ENCODE data around the gene GRAP2.

GRAP2 gene

DNA sequence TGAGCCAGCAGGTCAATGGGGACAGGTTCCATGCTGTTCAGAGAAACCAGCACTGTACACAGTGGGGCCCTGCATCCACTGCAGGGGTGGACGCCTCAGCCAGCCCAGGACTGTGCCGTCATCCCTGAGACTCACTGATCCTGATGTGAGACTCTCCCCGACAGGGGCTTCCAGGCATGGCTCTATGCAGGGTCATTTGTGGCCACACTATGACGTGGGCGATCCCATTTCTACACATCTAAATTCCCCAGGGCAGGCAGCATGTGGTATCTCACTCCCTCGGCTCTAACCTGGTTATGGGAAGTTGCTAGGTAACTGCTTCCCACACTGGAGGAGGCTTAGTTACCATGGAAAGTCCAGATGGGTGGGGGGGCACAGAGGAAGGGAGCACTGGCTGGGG, 79.7 kb downstream of the GRAP2 start:
- TF ChIP-seq CTCF (IDR thresholded peaks at IDR 0.05; ENCODE audit: low read depth, low read length) = no peak
- no peak for TF ChIP-seq MYC (IDR thresholded peaks at IDR 0.05; ENCODE audit: low read depth, low read length)
- TF ChIP-seq, protein P1, sequence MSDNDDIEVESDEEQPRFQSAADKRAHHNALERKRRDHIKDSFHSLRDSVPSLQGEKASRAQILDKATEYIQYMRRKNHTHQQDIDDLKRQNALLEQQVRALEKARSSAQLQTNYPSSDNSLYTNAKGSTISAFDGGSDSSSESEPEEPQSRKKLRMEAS (IDR thresholded peaks at IDR 0.05; ENCODE audit: low read depth, low read length) = no peak
- no peak for TF ChIP-seq POLR2A (IDR thresholded peaks at IDR 0.05; ENCODE audit: extremely low read depth, insufficient read length)
- no peak overlapping the region for H3K4me3 ChIP-seq (ENCODE audit: low read depth, low read length)
- DNase-seq (ENCODE audit: low read depth) = no peak

GRCh38 chr22:39983346-39983745, 82.5 kb downstream of the GRAP2 start:
- no peak for DNase-seq (ENCODE audit: low read depth)
- TF ChIP-seq POLR2A (IDR thresholded peaks at IDR 0.05; ENCODE audit: extremely low read depth, insufficient read length) (no peak), CTCF (IDR thresholded peaks at IDR 0.05; ENCODE audit: low read depth, low read length) (no peak), MYC (IDR thresholded peaks at IDR 0.05; ENCODE audit: low read depth, low read length) (no peak)
- TF ChIP-seq, protein P1 (IDR thresholded peaks at IDR 0.05; ENCODE audit: low read depth, low read length) = no peak
- H3K4me3 ChIP-seq (ENCODE audit: low read depth, low read length) = no peak overlapping the region

DNA sequence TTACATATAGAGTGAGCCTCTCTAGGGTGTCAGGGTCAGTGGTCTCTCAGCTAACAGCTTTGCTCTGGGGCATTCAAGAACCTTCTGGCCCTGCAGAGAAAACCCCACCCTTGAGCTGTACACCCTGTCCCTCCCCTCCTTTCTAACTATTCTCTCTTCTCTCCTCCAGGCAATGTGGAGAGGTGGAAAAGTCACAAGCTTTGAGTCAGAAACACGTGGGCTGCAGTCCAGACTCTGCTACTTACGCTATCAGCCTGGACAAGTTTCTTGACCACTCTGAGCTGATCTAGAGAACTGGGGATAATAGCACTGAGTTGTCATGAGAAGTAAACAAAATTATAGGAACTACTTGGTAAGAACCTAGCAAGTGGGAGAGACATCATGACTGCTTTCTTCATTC, 83.1 kb downstream of the GRAP2 start:
- no peak overlapping the region for H3K4me3 ChIP-seq (ENCODE audit: low read depth, low read length)
- DNase-seq (ENCODE audit: low read depth) = no peak
- TF ChIP-seq POLR2A (IDR thresholded peaks at IDR 0.05; ENCODE audit: extremely low read depth, insufficient read length) (no peak), CTCF (IDR thresholded peaks at IDR 0.05; ENCODE audit: low read depth, low read length) (no peak), MYC (IDR thresholded peaks at IDR 0.05; ENCODE audit: low read depth, low read length) (no peak)
- TF ChIP-seq, protein P1 (IDR thresholded peaks at IDR 0.05; ENCODE audit: low read depth, low read length) = no peak

DNA sequence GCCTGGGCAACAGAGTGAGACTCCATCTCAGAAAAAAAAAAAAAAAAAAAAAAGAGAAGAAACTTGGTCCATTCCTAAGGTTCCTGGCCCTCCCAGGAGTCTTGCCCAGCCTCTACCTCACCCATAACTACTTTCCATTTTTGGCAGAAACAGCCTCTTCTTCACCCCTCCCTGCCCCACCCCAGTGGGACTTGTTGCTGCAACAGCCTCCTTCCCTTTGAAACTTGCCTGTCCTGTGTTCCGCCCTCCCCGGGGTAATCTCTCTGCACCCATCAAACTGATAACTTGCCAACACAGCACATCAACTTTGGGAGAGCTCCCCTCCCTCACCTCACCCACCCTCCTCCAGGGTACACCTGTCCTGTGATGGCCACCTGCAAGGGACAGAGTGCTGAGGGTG, 83.9 kb downstream of the GRAP2 start:
- no peak for DNase-seq (ENCODE audit: low read depth)
- H3K4me3 ChIP-seq (ENCODE audit: low read depth, low read length) = no peak overlapping the region
- TF ChIP-seq MYC (IDR thresholded peaks at IDR 0.05; ENCODE audit: low read depth, low read length) (no peak), CTCF (IDR thresholded peaks at IDR 0.05; ENCODE audit: low read depth, low read length) (no peak), POLR2A (IDR thresholded peaks at IDR 0.05; ENCODE audit: extremely low read depth, insufficient read length) (no peak)
- TF ChIP-seq, protein P1 (IDR thresholded peaks at IDR 0.05; ENCODE audit: low read depth, low read length) = no peak

DNA sequence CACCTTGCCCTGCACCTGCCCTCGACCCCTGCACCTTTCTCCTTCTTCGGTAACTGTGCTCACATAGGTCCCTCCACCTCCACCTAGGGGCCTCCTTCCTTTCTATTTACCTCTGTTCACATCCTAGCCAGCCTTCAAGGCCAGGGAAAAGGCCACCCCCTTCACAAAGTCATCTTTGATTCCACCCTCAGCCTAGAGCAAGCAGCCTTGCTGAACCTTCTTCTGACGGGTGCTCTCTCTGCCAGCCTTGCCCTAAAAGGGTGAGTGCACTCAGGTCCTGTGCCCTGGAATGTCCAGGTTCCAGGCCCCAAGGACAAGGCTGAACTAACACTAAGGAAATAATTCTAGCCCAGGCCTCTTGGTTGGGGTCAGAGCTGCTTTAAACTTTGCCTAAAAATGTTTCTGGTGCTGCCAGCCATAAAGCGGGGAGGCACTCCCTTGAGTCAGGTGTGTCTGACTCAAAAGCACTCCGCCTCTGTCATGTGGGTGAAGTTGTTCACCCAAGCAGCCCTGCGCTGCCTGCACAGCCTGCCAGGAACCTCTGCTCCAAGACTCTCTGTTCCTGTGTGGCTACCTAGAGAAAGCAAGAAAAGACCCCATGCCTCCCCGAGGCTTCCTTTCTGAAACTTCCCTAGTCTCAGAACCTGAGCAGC, 84.6 kb downstream of the GRAP2 start:
- no peak for DNase-seq (ENCODE audit: low read depth)
- TF ChIP-seq POLR2A (IDR thresholded peaks at IDR 0.05; ENCODE audit: extremely low read depth, insufficient read length) (no peak), CTCF (IDR thresholded peaks at IDR 0.05; ENCODE audit: low read depth, low read length) (no peak), MYC (IDR thresholded peaks at IDR 0.05; ENCODE audit: low read depth, low read length) (no peak)
- TF ChIP-seq, protein P1 (IDR thresholded peaks at IDR 0.05; ENCODE audit: low read depth, low read length) = no peak

More for the DNA sequence above, 84.6 kb downstream of the GRAP2 start:
- H3K4me3 ChIP-seq (ENCODE audit: low read depth, low read length) = no peak overlapping the region
